ENCODE data around the gene UBTF. TPM values are rescaled to one million over a fixed set of nuclear protein-coding genes. Genes with fewer than 3 reads are reported as not detected.

Gene UBTF
- total and polyA plus RNA-seq, 9 of the 15 experiments (the other 6 are each of a cell fraction or from before 2014, with no cell fraction given) = 1.2 to 113 (median 83.6) TPM

DNA sequence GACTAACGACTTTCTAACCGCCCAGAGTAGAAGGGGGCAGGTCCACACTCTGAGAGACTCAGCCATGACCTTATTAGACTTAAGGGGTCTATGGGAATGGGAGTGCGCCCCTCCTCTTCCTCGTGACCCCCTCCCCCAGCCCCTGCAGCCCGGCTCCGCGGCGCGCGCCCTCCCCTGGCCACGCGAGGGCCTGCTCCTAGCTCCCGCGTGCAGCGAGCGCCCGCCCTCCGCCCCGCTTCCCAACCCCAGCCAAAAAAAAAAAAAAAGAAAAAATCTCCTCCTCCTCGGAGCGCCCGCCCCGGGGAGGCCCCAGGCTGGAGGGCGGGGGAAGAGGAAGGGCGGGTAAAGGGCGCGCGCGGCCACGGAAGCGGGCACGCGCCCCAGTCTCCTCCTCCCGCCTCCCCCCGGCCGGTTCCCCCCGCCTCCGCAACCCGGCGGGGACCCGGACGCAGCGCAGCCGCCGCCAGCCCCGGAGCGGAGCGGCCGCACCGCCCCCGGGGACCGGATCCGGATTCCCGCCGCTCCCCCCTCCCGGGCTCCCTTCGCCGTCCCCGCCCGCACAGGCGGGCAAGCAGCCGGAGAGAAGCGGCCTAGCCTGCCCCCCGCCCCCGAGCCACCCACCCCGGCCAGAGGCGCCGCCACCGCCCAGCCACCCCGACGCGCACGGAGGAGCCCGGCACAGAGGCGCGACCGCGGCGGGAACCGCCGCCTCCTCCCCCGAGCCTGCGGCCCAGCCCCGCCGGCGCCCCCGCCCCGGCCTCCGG lies 949 bp downstream of the UBTF start (continued):
- 0 out of 4 replicates have a peak, but pooled peaks of 1 of the 2 experiments have one; percentile 26 for TF ChIP-seq KDM4B (IDR thresholded peaks at IDR 0.05; ENCODE audit: borderline replicate concordance in 2 of 2, low read depth in 1 of 2)
- no peak for TF ChIP-seq SIX5 (IDR thresholded peaks at IDR 0.05; ENCODE audit: borderline replicate concordance in 1 of 2, insufficient read depth in 1 of 2, low read depth in 1 of 2, low read length in 2 of 2)
- TF ChIP-seq ZNF263 (CRISPR knock-in tag; IDR thresholded peaks at IDR 0.05; ENCODE audit: borderline replicate concordance) = no peak
- no peak for TF ChIP-seq ZNF143 (CRISPR knock-in tag; IDR thresholded peaks at IDR 0.05)
- TF ChIP-seq MBD2 (IDR thresholded peaks at IDR 0.05; ENCODE audit: borderline replicate concordance, low read depth) = 0 out of 2 replicates have a peak, but pooled peaks have one; percentile 17
- no peak for TF ChIP-seq ZNF583 (CRISPR knock-in tag; IDR thresholded peaks at IDR 0.05)
- TF ChIP-seq TAF1 (IDR thresholded peaks at IDR 0.05; ENCODE audit: control insufficient read depth, extremely low read depth, insufficient read depth, low read length, severe bottlenecking) = peak; percentile 40
- no peak for TF ChIP-seq CEBPG (CRISPR knock-in tag; IDR thresholded peaks at IDR 0.05)
- no peak for TF ChIP-seq CEBPG (tag; conservative IDR thresholded peaks at IDR 0.05 in 1 of 2, IDR thresholded peaks at IDR 0.05 in 1 of 2)
- peak; percentile 62; the same call in 1 of the 2 replicates for TF ChIP-seq POLR2H (tag; IDR thresholded peaks at IDR 0.05; ENCODE audit: low read depth)
- TF ChIP-seq, protein P1, sequence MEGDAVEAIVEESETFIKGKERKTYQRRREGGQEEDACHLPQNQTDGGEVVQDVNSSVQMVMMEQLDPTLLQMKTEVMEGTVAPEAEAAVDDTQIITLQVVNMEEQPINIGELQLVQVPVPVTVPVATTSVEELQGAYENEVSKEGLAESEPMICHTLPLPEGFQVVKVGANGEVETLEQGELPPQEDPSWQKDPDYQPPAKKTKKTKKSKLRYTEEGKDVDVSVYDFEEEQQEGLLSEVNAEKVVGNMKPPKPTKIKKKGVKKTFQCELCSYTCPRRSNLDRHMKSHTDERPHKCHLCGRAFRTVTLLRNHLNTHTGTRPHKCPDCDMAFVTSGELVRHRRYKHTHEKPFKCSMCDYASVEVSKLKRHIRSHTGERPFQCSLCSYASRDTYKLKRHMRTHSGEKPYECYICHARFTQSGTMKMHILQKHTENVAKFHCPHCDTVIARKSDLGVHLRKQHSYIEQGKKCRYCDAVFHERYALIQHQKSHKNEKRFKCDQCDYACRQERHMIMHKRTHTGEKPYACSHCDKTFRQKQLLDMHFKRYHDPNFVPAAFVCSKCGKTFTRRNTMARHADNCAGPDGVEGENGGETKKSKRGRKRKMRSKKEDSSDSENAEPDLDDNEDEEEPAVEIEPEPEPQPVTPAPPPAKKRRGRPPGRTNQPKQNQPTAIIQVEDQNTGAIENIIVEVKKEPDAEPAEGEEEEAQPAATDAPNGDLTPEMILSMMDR (IDR thresholded peaks at IDR 0.05 in 2 of 3, conservative IDR thresholded peaks at IDR 0.05 in 1 of 3; ENCODE audit: insufficient read depth in 2 of 3, low read depth in 1 of 3, low read length in 3 of 3) = peak; percentile 43 to 74 (median 62); a peak in 5 of 6 replicates
- TF ChIP-seq ZNF707 (CRISPR knock-in tag; conservative IDR thresholded peaks at IDR 0.05) = no peak
- no peak for TF ChIP-seq TCFL5 (CRISPR knock-in tag; conservative IDR thresholded peaks at IDR 0.05)
- TF ChIP-seq, protein P2, sequence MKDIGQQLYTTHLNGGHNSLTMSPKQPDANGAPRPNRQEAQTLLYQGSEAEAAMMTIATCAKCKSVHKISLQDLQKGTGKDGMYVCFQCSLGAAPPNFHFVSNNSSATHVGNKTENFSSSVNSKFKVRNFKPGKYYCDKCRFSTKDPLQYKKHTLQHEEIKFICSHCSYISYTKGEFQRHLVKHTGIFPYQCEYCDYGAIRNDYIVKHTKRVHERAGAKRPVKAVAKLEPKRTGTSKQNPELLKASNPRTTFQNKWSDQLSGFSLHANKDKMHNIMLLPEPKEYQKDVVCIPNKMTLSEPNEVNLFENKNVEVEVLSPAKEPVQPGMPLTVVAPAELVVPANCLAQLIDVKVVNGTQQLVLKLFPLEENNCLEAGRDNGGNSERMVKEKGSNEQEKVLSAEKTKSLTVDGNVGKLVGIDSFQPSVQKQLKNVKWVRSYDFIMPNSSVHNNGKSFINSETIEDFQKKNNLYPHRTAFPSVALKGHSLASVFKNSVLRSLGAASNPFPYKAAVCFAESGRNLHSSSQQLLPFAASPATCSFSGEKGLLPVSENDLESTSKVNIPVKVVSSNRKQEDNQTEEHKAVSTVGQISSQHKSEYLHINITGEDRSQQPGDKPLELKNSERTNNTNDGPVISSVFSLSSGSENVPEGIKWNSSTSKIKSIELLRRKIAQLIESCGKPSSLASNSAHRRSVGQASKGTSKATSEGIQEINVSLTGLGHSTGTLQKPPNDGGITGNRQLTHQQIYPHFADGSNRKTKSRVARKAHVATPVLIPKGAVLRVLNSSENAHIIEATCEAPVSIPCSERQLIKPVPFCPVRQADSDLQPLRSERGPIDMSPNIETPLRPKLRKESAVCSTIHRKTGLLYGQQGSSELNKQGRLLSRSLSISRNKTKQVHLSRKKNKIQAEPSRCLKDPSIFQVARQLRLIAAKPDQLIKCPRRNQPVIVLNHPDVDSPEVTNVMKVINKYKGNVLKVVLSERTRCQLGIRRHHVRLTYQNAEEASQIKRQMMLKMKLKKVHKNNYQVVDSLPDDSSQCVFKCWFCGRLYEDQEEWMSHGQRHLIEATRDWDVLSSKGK (CRISPR knock-in tag; IDR thresholded peaks at IDR 0.05) = no peak
- TF ChIP-seq NR2F6 (CRISPR knock-in tag; IDR thresholded peaks at IDR 0.05) = no peak
- TF ChIP-seq STAG1 (CRISPR knock-in tag; IDR thresholded peaks at IDR 0.05; ENCODE audit: borderline replicate concordance) = no peak
- TF ChIP-seq ZNF274 (IDR thresholded peaks at IDR 0.05; ENCODE audit: borderline replicate concordance, low read depth, low read length) = no peak
- TF ChIP-seq, protein P3, sequence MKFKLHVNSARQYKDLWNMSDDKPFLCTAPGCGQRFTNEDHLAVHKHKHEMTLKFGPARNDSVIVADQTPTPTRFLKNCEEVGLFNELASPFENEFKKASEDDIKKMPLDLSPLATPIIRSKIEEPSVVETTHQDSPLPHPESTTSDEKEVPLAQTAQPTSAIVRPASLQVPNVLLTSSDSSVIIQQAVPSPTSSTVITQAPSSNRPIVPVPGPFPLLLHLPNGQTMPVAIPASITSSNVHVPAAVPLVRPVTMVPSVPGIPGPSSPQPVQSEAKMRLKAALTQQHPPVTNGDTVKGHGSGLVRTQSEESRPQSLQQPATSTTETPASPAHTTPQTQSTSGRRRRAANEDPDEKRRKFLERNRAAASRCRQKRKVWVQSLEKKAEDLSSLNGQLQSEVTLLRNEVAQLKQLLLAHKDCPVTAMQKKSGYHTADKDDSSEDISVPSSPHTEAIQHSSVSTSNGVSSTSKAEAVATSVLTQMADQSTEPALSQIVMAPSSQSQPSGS (CRISPR knock-in tag; IDR thresholded peaks at IDR 0.05) = no peak
- no peak for TF ChIP-seq HDAC1 (IDR thresholded peaks at IDR 0.05)
- TF ChIP-seq KLF16 (IDR thresholded peaks at IDR 0.05) = no peak
- TF ChIP-seq NCOA2 (IDR thresholded peaks at IDR 0.05; ENCODE audit: partially characterized antibody in 2 of 2) = no peak

All from K562 (cell line).